ENCODE data around the gene CAMK1D.

GRCh38 chr10:12703126-12703525 is 353.8 kb downstream of the CAMK1D start:
- TF ChIP-seq, protein P1, sequence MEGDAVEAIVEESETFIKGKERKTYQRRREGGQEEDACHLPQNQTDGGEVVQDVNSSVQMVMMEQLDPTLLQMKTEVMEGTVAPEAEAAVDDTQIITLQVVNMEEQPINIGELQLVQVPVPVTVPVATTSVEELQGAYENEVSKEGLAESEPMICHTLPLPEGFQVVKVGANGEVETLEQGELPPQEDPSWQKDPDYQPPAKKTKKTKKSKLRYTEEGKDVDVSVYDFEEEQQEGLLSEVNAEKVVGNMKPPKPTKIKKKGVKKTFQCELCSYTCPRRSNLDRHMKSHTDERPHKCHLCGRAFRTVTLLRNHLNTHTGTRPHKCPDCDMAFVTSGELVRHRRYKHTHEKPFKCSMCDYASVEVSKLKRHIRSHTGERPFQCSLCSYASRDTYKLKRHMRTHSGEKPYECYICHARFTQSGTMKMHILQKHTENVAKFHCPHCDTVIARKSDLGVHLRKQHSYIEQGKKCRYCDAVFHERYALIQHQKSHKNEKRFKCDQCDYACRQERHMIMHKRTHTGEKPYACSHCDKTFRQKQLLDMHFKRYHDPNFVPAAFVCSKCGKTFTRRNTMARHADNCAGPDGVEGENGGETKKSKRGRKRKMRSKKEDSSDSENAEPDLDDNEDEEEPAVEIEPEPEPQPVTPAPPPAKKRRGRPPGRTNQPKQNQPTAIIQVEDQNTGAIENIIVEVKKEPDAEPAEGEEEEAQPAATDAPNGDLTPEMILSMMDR (conservative IDR thresholded peaks at IDR 0.05; ENCODE audit: low read depth in 2 of 2) = no peak
- TF ChIP-seq CREB1 (CRISPR knock-in tag; IDR thresholded peaks at IDR 0.05; ENCODE audit: low read depth) (no peak), POLR2AphosphoS5 (IDR thresholded peaks at IDR 0.05; ENCODE audit: low read depth) (no peak)
